HFF-Myc (cell line): ENCODE measurements around the gene PTH2R.
"Not testable (repeated sequence)": the region's sequence is repeated elsewhere in the genome, so short reads cannot be mapped to it uniquely, and the experiment has no call there.

Experiments
- DNase-seq: peaks from one replicate; pipeline ENCODE4 v3.0.0-alpha.2; 2011; ENCODE audit warnings: low read depth; ENCODE audit errors: extremely low read depth
- H3K4me3 ChIP-seq: replicated peaks from 2 replicates; pipeline ENCODE4 v1.5.1; 2011; ENCODE audit warnings: low read depth, mild to moderate bottlenecking, control low read depth, low read length
- CTCF ChIP-seq: IDR thresholded peaks from 2 replicates; pipeline ENCODE4 v1.5.1; 2012; ENCODE audit warnings: mild to moderate bottlenecking, low read depth, low read length, control low read depth; ENCODE audit errors: missing control alignments

The PTH2R gene

GRCh38 chr2:208375491-208376068 lies 31.0 kb upstream of the PTH2R start:
- TF ChIP-seq CTCF = no peak
- no peak for DNase-seq
- no peak overlapping the region for H3K4me3 ChIP-seq

- H3K4me3 ChIP-seq, DNase-seq: not testable (repeated sequence)
Measured at GRCh38 chr2:208377344-208377860, 29.2 kb upstream of the PTH2R start.

GRCh38 chr2:208379192-208379591 lies 27.4 kb upstream of the PTH2R start:
- no peak for TF ChIP-seq CTCF
- H3K4me3 ChIP-seq = no peak overlapping the region
- no peak for DNase-seq

- no peak overlapping the region for H3K4me3 ChIP-seq
- no peak for DNase-seq
- no peak for TF ChIP-seq CTCF
Measured at GRCh38 chr2:208384637-208385036, 22.0 kb upstream of the PTH2R start.

- DNase-seq = no peak
- H3K4me3 ChIP-seq = no peak overlapping the region
- no peak for TF ChIP-seq CTCF
Measured at GRCh38 chr2:208386541-208386940, 20.1 kb upstream of the PTH2R start.

GRCh38 chr2:208389940-208390339 lies 16.7 kb upstream of the PTH2R start:
- DNase-seq = no peak

GRCh38 chr2:208392300-208392699 lies 14.3 kb upstream of the PTH2R start:
- DNase-seq = no peak
- peak; percentile 10 for TF ChIP-seq CTCF

More at GRCh38 chr2:208389940-208390339, 16.7 kb upstream of the PTH2R start:
- TF ChIP-seq CTCF = no peak
- no peak overlapping the region for H3K4me3 ChIP-seq

GRCh38 chr2:208396796-208397195 lies 9.8 kb upstream of the PTH2R start:
- not testable (repeated sequence) for DNase-seq, H3K4me3 ChIP-seq

More at GRCh38 chr2:208392300-208392699, 14.3 kb upstream of the PTH2R start:
- no peak overlapping the region for H3K4me3 ChIP-seq
